HepG2 (cell line): ENCODE results near the gene RABGGTA. TPM values are rescaled to one million over a fixed set of nuclear protein-coding genes. Genes with fewer than 3 reads are reported as not detected.

ENCODE experiments used
- CCAR2 ChIP-seq: fragments of 200-400 bp; formaldehyde crosslinking; optimal IDR thresholded peaks from 2 replicates; pipeline ENCODE3; 2018; ENCODE audit warnings: low read depth, mild to moderate bottlenecking, low read length, moderate library complexity
- EEA1 ChIP-seq: sonication (generic); formaldehyde crosslinking; IDR thresholded peaks from 2 replicates; pipeline ENCODE4 v1.5.1; 2020; ENCODE audit warnings: mild to moderate bottlenecking, missing genetic modification reagents, borderline replicate concordance
- HNRNPUL1 ChIP-seq: fragments of 200-400 bp; formaldehyde crosslinking; IDR thresholded peaks from 2 replicates; pipeline ENCODE4 v1.6.1; 2017; ENCODE audit warnings: low read depth, mild to moderate bottlenecking, low read length, moderate library complexity
- HOXD1 ChIP-seq: sonication (generic); formaldehyde crosslinking; IDR thresholded peaks from 2 replicates; pipeline ENCODE4 v1.5.0; 2020; ENCODE audit warnings: missing genetic modification reagents
- ISL2 ChIP-seq: sonication (generic); formaldehyde crosslinking; IDR thresholded peaks from 2 replicates; pipeline ENCODE4 v1.5.0; 2020; ENCODE audit warnings: missing genetic modification reagents
- KDM5A ChIP-seq: fragments of 200-600 bp; sonication (generic); IDR thresholded peaks from 2 replicates; pipeline ENCODE4 v1.7.0; 2018; ENCODE audit warnings: antibody characterized with exemption, mild to moderate bottlenecking, low read length, borderline replicate concordance
- MAFF ChIP-seq: IDR thresholded peaks from 2 replicates; pipeline ENCODE4 v1.6.1; 2011; ENCODE audit warnings: low read depth, low read length, improper control_type of control experiment
- MIER3 ChIP-seq: IDR thresholded peaks from 2 replicates; pipeline ENCODE4 v1.6.1; 2016; ENCODE audit warnings: missing compliant biosample characterization, borderline replicate concordance
- PCBP2 ChIP-seq: fragments of 200-400 bp; formaldehyde crosslinking; optimal IDR thresholded peaks from 2 replicates; pipeline ENCODE3; 2018; ENCODE audit warnings: low read length, low read depth; ENCODE audit not compliant: poor library complexity, severe bottlenecking
- RBFOX2 ChIP-seq: fragments of 200-400 bp; formaldehyde crosslinking; IDR thresholded peaks from 2 replicates; pipeline ENCODE4 v1.6.1; 2017; ENCODE audit warnings: low read depth, mild to moderate bottlenecking, low read length
- RCOR2 ChIP-seq: IDR thresholded peaks from 2 replicates; pipeline ENCODE4 v1.6.1; 2016; ENCODE audit warnings: missing biosample characterization, missing genetic modification reagents
- RFXANK ChIP-seq: IDR thresholded peaks from 2 replicates; pipeline ENCODE4 v1.6.1; 2016
- SP5 ChIP-seq: IDR thresholded peaks from 2 replicates; pipeline ENCODE4 v1.6.1; 2016; ENCODE audit warnings: low read depth, borderline replicate concordance
- ZBTB7B ChIP-seq: sonication (generic); formaldehyde crosslinking; IDR thresholded peaks from 2 replicates; pipeline ENCODE4 v1.4.0; 2020; ENCODE audit warnings: missing genetic modification reagents
- ZNF17 ChIP-seq: sonication (generic); formaldehyde crosslinking; IDR thresholded peaks from 2 replicates; pipeline ENCODE4 v1.5.0; 2020; ENCODE audit warnings: mild to moderate bottlenecking, missing genetic modification reagents
- ZNF670 ChIP-seq: sonication (generic); formaldehyde crosslinking; IDR thresholded peaks from 2 replicates; pipeline ENCODE4 v1.8.0; 2022; ENCODE audit warnings: mild to moderate bottlenecking, missing genetic modification reagents, borderline replicate concordance
- polyA plus RNA-seq, 8 experiments: library from polyadenylated mRNA; depleted of rRNA in 3 of 8; stranded (reverse) in 7 of 8; unstranded in 1 of 8; fragments of >200 nt; fragmentation: Illumina TruSeq in 4 of 8; extraction: Trizol in 4 of 8; gene quantifications; 2 replicates each; pipeline versions ENCODE4 v1.2.1 to v1.2.3, GENCODE V29; 2011 to 2016; ENCODE audit warnings: low read depth in 4 of 8, missing spikeins in 1 of 8, mixed read lengths in 1 of 8; ENCODE audit not compliant: insufficient read depth in 1 of 8
- total RNA-seq, 5 experiments: library from RNA; depleted of rRNA; stranded (reverse); fragments of >200 nt; fragmentation: Illumina TruSeq; extraction: Trizol; gene quantifications; 2 replicates each; pipeline ENCODE4 v1.2.3, GENCODE V29; 2016; ENCODE audit warnings: low read depth in 1 of 5
- TF ChIP-seq, protein P1 (sequence below): sonication (generic); formaldehyde crosslinking; IDR thresholded peaks from 2 replicates; pipeline ENCODE4 v1.5.0; 2020; ENCODE audit warnings: mild to moderate bottlenecking, missing genetic modification reagents
- TF ChIP-seq, protein P2 (sequence below): IDR thresholded peaks from 2 replicates; pipeline ENCODE4 v1.6.1; 2012; ENCODE audit warnings: low read length, improper control_type of control experiment
- TF ChIP-seq, protein P3 (sequence below): IDR thresholded peaks from 2 replicates; pipeline ENCODE4 v1.6.1; 2016; ENCODE audit warnings: low read depth, borderline replicate concordance
- TF ChIP-seq, protein P4 (sequence below): sonication (generic); formaldehyde crosslinking; IDR thresholded peaks from 2 replicates; pipeline ENCODE4 v1.4.0; 2020; ENCODE audit warnings: mild to moderate bottlenecking, missing genetic modification reagents
- TF ChIP-seq, protein P5 (sequence below): sonication (generic); formaldehyde crosslinking; IDR thresholded peaks from 2 replicates; pipeline ENCODE4 v1.8.0; 2023; ENCODE audit warnings: mild to moderate bottlenecking, missing genetic modification reagents

RABGGTA gene
- total and polyA plus RNA-seq, 2 of the 13 experiments (the other 11 are each of a cell fraction or from before 2014, with no cell fraction given) = 57.9 to 90.8 TPM

DNA sequence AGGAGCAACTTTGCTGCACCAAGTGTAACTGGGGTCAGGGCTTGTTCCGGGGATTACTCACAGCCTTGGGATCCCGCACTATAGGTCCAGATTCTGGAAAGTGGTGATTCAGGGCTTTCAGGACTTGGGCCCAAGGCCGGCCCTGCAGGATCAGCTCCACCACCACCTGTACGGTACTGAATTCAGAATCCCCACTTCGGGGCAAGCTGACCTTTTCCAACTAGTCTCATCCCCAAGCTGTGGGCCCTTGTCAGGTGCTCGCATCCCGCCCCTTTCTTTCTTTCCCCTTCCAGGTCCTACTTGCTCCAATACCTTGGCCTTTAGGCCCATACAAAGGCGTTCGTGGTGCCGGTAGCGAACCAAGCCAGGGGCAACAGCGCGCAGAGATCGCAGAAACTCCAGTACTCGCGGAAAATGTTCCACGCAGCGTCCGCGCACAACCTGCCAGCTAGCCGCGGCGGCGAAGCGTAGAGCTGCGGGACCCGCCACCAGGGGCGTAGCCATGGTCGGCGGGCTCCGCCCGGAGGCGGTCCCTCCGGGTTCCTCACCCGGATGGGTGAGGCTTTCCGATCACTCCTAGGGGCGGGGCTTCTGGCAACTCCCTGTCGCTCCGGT is 29.5 kb downstream of the RABGGTA start (continued):
- TF ChIP-seq, protein P1, sequence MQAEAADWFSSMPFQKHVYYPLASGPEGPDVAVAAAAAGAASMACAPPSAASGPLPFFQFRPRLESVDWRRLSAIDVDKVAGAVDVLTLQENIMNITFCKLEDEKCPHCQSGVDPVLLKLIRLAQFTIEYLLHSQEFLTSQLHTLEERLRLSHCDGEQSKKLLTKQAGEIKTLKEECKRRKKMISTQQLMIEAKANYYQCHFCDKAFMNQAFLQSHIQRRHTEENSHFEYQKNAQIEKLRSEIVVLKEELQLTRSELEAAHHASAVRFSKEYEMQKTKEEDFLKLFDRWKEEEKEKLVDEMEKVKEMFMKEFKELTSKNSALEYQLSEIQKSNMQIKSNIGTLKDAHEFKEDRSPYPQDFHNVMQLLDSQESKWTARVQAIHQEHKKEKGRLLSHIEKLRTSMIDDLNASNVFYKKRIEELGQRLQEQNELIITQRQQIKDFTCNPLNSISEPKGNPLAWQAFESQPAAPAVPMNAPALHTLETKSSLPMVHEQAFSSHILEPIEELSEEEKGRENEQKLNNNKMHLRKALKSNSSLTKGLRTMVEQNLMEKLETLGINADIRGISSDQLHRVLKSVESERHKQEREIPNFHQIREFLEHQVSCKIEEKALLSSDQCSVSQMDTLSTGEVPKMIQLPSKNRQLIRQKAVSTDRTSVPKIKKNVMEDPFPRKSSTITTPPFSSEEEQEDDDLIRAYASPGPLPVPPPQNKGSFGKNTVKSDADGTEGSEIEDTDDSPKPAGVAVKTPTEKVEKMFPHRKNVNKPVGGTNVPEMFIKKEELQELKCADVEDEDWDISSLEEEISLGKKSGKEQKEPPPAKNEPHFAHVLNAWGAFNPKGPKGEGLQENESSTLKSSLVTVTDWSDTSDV (CRISPR knock-in tag) = peak; percentile 73; the same call in 1 of the 2 replicates
- TF ChIP-seq HOXD1 (no peak), MIER3 (CRISPR knock-in tag) (peak; percentile 26; the same call in 1 of the 2 replicates), PCBP2 (no peak), KDM5A (no peak), RFXANK (CRISPR knock-in tag) (no peak), CCAR2 (peak; percentile 27), MAFF (no peak), ZNF670 (CRISPR knock-in tag) (no peak), SP5 (CRISPR knock-in tag) (peak; percentile 58; the same call in 1 of the 2 replicates), ISL2 (CRISPR knock-in tag) (no peak; the same call in 1 of the 2 replicates), RBFOX2 (peak; percentile 95), ZNF17 (no peak), EEA1 (peak; percentile 78), ZBTB7B (CRISPR knock-in tag) (no peak; the same call in 1 of the 2 replicates), RCOR2 (peak; percentile 17; the same call in 1 of the 2 replicates), HNRNPUL1 (no peak)
- TF ChIP-seq, protein P2, sequence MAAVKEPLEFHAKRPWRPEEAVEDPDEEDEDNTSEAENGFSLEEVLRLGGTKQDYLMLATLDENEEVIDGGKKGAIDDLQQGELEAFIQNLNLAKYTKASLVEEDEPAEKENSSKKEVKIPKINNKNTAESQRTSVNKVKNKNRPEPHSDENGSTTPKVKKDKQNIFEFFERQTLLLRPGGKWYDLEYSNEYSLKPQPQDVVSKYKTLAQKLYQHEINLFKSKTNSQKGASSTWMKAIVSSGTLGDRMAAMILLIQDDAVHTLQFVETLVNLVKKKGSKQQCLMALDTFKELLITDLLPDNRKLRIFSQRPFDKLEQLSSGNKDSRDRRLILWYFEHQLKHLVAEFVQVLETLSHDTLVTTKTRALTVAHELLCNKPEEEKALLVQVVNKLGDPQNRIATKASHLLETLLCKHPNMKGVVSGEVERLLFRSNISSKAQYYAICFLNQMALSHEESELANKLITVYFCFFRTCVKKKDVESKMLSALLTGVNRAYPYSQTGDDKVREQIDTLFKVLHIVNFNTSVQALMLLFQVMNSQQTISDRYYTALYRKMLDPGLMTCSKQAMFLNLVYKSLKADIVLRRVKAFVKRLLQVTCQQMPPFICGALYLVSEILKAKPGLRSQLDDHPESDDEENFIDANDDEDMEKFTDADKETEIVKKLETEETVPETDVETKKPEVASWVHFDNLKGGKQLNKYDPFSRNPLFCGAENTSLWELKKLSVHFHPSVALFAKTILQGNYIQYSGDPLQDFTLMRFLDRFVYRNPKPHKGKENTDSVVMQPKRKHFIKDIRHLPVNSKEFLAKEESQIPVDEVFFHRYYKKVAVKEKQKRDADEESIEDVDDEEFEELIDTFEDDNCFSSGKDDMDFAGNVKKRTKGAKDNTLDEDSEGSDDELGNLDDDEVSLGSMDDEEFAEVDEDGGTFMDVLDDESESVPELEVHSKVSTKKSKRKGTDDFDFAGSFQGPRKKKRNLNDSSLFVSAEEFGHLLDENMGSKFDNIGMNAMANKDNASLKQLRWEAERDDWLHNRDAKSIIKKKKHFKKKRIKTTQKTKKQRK = no peak
- TF ChIP-seq, protein P3, sequence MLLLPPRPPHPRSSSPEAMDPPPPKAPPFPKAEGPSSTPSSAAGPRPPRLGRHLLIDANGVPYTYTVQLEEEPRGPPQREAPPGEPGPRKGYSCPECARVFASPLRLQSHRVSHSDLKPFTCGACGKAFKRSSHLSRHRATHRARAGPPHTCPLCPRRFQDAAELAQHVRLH (CRISPR knock-in tag) = no peak
- TF ChIP-seq, protein P4, sequence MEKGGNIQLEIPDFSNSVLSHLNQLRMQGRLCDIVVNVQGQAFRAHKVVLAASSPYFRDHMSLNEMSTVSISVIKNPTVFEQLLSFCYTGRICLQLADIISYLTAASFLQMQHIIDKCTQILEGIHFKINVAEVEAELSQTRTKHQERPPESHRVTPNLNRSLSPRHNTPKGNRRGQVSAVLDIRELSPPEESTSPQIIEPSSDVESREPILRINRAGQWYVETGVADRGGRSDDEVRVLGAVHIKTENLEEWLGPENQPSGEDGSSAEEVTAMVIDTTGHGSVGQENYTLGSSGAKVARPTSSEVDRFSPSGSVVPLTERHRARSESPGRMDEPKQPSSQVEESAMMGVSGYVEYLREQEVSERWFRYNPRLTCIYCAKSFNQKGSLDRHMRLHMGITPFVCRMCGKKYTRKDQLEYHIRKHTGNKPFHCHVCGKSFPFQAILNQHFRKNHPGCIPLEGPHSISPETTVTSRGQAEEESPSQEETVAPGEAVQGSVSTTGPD (CRISPR knock-in tag) = 0 out of 2 replicates have a peak, but pooled peaks have one; percentile 19
- TF ChIP-seq, protein P5, sequence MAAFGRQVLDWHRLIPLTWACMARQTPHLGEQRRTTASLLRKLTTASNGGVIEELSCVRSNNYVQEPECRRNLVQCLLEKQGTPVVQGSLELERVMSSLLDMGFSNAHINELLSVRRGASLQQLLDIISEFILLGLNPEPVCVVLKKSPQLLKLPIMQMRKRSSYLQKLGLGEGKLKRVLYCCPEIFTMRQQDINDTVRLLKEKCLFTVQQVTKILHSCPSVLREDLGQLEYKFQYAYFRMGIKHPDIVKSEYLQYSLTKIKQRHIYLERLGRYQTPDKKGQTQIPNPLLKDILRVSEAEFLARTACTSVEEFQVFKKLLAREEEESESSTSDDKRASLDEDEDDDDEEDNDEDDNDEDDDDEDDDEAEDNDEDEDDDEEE = peak; percentile 54
